Inferior parietal cortex (tissue), 1 donor: ENCODE data around the gene NBDY.
A peak's percentile ranks its signal among the peaks of the same experiment; 100 is the strongest.
"Not testable (repeated sequence)": the region's sequence is repeated elsewhere in the genome, so short reads cannot be mapped to it uniquely, and the experiment has no call there.

Experiments
- DNase-seq: peaks from one replicate; pipeline ENCODE4 v3.0.0-alpha.2; 2016; ENCODE audit errors: extremely low spot score

NBDY gene

DNA sequence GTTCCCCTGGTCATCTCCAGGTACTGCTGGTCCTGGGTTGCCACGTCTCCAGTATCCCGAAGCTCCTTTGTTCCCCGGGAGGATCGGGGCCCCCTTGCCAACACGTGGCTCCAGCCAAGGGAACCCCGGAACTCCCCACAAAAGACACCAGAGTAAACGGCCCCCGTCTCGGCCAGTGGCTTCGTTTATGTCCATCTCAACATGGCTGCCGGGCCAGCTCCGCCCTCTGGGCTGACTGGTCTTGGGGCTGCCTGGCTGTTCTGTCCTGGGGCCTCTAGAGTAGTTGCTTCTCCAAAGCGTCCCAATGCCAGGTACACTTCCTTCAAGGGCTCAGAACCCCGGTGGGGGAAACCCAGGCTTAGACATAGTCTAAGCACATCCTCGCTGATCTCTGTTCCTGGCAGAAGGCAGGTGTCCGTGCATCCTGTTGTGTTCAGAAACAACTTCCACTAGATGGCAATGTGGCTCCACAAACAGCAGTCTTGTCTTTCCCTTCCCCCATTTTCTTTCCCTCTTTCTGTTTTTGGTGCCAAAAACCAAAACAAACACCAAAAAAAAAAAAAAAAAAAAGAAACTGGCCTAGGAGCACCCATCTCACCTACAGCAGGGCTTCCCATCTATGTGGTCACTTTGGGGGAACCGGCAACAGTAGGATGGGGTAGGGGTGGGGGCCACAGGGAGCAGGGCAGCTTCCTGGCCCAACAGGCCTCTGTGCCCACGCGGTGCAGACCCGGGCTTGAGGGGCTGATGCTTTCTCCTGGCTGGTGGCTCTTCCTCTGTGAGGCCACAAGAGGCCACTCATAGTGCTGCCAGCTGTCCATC is 35.3 kb downstream of the NBDY start:
- peak; percentile 84 for DNase-seq

DNA sequence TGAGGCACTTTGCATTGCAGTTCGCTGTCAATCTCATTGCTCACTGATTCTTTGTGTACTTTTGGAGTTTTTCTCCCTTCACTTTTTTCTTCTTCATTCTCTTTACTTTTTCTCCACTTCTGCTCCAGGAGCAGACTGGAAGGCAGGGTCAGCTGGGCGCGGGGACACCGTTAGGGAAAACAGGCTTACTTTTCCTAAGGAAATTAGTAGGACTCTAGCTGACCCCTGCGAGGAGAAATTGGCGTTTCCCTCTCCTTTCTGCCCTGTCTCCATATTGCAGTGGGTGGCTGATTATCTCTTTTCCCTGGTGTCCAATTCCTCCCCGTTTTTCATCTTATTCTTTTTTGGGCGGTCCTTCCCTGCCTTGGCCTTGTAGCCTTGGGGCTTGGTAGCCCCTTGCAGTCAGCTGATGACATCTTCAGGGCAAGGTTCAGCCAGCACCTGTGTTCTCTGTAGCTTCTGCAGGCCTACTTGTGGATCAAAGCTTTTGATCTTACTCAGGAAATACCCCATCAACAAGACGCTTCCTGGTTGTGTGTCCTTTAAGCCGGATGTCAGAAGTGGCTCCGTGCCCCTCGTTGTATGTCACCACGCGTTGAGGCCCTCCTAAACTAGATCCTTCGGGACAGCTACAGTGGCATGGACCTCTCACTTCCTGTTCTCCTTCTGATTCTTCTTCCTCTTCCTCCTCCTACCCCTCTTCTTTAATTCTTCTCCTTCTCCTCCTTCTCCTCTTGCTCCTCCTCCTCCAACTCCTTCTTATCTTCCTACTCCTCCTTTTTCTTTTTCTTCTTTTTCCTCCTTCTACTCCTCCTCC is 36.1 kb downstream of the NBDY start:
- no peak for DNase-seq

DNA sequence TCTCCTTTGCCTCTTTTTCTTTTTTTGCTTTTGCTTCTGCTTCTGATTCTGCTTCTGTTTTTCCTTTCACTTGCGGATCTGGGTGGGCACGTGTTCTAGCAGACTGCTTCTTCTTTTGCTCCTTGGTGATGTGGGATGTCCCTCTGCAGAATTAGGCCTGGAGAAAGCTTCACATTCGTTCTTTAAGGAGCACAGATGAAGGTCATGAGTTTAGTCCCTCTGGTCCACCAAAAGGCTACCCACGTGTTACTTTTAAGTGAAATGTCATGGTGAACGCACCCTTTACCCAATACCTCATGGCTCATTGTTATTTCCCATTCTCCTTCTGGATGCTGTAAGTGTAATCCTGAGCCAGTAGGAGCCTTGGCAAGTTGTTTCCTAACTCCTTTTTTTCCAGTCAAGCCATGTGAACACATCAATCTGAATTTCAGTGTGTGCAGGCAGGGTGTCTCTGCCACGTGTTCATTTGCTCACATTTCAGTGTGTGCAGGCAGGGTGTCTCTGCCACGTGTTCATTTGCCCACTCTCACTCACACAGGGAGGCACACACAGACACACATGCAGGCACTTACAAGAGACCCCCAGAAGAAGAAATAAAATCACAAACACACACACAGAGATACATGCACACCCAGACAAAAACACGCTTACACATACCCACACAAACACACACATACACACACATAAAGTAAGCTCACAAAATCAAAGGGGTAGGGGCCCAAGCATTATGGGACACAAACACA is 36.9 kb downstream of the NBDY start:
- no peak for DNase-seq

DNA sequence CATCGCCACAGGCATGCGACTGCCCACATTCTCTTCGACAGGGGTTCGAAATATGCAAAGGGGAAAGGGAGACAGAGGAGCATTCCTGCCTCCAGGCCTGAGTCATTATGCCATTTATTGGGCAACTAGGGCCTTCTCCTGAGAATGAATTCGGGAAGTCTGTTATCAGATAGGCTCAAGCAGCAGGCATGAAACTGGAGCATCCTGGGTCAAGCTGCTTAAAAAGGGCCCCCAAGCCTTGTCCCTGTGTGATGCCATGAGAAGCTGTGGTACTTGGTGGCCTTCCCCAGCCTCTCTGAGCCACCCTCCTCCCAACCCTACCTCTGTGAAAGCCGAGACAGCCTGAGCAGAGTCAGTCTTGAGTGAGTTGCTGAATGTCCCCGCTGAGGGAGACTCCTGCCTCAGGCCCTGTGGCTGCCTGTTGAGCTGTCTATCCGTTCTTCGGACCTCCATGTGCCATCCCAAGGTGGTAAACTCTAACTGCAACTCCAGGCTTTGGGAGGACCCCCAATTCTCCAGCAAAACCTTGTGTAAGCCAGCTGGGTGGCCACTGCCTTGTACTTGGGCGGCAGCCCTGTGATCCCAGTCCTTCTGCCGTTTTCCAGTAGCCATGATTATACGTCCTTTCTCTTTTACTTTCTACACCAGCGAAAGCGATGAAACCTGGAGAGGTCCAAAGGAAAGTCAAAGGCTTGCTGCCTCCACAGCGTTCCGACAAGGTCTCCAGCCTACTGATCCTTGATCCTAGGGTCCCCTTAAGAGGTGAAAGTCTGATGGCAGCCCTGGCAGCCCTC is 37.7 kb downstream of the NBDY start:
- DNase-seq = no peak

DNA sequence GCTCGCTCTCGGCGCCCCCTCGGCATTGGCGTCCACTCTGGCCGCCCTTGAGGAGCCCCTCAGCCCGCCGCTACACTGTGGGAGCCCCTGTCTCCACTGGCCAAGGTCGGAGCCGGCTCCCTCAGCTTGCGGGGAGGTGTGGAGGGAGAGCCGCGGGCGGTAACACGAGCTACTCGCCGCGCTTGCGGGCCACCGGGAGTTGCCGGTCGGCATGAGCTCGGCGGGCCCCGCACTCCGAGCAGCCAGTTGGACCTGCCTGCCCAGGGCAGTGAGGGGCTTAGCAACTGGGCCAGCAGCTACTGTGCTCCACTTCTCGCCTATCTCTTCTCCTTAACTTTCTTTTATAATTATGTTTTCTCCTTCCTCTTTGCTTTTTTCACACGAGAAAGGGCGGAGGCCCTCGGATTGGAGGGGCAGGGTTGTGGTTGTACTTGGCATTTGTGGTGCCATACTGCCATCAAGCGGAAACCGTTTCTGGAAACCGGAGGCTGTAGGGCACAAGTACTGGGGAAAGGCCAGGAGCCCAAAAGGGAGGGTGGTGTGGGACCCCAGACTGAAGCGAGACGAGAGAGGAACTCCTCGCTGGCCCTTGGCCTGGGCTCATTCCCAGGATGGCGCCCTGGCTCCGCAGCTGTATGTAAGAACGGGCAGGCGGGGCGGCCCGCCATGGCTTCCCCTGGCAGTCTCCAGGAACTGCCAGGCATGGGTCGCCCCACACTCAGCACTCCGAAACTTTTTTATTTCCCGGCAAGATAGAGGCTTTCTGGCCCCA is 38.5 kb downstream of the NBDY start:
- not testable (repeated sequence) for DNase-seq

DNA sequence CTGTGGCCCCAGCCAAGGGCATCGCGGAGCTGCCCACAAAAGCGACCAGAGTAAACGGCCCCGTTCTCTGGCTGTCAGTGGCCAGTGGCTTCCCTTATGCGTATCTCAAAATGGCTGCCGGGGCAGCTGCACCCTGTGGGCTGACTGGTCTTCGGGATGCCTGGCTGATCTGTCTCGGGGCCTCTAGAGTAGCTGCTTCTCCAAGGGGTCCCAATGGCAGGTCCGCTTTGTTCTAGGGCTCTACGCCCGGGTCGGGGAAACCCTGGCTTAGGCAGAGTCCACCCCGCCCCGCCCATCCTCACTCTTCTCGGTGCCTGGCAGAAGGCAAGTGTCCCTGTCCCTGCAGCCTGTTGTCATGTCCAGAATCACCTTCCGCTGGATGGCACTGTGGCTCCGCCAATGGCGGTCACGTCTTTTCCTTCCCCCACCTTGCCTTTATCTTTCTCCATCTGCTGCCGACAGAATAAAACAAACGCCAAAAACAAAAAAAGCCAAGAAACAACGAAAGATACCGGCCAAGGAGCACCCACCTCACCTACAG is 39.1 kb downstream of the NBDY start:
- DNase-seq = not testable (repeated sequence)

DNA sequence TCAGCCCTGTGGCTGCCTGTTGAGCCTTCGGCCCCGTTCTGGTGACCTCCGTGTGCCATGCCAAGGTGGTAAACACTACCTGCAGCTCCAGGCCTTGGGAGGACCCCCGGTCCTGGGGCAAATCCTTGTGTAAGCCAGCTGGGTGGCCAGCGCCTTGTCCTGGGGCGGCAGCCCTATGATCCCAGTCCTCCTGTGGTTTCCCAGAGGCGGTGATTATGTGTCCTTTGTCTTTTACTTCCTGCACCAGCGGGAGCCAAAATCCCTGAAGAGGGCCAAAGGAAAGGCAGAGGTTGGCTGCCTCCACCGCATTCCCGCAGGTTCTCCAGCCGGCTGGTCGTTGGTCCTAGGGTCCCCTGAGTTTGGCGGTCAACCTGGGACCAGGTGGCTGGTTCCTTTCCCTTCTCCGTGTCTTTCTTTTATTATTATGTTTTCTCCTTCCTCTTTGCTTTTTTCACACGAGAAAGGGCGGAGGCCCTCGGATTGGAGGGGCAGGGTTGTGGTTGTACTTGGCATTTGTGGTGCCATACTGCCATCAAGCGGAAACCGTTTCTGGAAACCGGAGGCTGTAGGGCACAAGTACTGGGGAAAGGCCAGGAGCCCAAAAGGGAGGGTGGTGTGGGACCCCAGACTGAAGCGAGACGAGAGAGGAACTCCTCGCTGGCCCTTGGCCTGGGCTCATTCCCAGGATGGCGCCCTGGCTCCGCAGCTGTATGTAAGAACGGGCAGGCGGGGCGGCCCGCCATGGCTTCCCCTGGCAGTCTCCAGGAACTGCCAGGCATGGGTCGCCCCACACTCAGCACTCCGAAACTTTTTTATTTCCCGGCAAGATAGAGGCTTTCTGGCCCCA is 43.9 kb downstream of the NBDY start:
- not testable (repeated sequence) for DNase-seq

DNA sequence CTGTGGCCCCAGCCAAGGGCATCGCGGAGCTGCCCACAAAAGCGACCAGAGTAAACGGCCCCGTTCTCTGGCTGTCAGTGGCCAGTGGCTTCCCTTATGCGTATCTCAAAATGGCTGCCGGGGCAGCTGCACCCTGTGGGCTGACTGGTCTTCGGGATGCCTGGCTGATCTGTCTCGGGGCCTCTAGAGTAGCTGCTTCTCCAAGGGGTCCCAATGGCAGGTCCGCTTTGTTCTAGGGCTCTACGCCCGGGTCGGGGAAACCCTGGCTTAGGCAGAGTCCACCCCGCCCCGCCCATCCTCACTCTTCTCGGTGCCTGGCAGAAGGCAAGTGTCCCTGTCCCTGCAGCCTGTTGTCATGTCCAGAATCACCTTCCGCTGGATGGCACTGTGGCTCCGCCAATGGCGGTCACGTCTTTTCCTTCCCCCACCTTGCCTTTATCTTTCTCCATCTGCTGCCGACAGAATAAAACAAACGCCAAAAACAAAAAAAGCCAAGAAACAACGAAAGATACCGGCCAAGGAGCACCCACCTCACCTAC is 44.5 kb downstream of the NBDY start:
- not testable (repeated sequence) for DNase-seq

DNA sequence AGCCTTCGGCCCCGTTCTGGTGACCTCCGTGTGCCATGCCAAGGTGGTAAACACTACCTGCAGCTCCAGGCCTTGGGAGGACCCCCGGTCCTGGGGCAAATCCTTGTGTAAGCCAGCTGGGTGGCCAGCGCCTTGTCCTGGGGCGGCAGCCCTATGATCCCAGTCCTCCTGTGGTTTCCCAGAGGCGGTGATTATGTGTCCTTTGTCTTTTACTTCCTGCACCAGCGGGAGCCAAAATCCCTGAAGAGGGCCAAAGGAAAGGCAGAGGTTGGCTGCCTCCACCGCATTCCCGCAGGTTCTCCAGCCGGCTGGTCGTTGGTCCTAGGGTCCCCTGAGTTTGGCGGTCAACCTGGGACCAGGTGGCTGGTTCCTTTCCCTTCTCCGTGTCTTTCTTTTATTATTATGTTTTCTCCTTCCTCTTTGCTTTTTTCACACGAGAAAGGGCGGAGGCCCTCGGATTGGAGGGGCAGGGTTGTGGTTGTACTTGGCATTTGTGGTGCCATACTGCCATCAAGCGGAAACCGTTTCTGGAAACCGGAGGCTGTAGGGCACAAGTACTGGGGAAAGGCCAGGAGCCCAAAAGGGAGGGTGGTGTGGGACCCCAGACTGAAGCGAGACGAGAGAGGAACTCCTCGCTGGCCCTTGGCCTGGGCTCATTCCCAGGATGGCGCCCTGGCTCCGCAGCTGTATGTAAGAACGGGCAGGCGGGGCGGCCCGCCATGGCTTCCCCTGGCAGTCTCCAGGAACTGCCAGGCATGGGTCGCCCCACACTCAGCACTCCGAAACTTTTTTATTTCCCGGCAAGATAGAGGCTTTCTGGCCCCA is 49.3 kb downstream of the NBDY start:
- DNase-seq = not testable (repeated sequence)

DNA sequence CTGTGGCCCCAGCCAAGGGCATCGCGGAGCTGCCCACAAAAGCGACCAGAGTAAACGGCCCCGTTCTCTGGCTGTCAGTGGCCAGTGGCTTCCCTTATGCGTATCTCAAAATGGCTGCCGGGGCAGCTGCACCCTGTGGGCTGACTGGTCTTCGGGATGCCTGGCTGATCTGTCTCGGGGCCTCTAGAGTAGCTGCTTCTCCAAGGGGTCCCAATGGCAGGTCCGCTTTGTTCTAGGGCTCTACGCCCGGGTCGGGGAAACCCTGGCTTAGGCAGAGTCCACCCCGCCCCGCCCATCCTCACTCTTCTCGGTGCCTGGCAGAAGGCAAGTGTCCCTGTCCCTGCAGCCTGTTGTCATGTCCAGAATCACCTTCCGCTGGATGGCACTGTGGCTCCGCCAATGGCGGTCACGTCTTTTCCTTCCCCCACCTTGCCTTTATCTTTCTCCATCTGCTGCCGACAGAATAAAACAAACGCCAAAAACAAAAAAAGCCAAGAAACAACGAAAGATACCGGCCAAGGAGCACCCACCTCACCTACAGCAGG is 50.0 kb downstream of the NBDY start:
- not testable (repeated sequence) for DNase-seq

DNA sequence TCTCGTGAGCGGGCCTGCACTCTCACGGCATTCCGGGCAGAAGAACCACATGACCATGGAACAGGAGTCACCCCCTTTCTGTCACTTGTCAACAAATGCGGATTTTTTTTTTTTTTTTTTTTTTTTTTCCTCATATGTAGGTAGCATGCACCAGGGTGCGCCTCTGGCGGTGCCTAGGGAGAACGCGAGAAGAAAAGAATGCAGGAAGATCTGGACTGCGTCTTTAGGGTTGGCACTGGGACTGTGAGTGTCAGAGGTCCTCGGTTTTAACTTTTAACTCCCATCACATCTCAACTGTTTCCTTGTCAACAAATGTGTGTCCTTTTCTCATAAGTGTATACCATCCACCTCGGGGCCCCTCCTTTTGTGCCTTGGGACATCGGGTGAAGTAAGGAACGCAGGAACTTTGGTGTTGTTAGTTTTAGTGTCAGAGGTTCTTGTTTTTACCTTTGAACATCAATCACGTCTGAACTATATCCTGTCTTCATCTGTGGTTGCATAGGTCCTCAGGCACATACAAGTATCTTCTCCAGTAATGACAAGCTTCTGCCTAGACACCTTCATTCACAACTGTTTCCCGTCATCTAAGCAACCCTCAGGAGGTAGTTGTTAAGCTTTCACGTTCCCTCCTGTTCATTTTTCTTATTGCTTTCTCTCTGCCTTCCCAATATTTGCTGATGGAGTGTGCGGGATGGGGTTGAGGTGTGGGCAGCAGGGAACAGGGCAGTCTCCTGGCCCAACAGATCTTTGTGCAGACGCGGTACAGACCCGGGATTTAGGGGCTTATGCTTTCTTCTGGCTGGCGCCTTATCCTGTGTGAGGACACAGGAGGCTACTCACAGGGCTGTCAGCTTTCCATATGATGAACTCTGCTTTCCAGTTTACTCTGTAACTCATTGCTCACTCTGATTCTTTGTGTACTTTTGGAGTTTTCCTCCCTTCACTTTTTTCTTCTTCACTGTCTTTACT is 51.9 kb downstream of the NBDY start:
- DNase-seq = not testable (repeated sequence)

DNA sequence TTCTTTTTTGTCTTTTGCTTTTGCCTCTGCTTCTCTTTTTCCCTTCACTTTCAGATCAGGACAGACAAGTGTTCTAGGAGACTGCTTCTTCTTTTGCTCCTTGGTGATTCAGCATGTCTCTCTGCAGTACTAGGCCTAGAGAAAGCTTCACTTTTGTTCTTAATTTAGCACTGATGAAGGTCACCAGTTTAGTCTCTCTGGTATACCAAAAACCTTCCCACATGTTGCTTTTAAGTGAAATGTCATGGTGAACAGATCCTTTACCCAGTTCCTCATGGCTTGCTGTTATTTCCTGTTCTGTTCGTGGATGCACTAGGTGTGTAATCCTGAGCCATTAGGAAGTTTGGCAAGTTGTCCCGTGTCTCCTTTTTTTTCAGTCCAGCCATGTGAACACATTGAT is 53.3 kb downstream of the NBDY start:
- no peak for DNase-seq

DNA sequence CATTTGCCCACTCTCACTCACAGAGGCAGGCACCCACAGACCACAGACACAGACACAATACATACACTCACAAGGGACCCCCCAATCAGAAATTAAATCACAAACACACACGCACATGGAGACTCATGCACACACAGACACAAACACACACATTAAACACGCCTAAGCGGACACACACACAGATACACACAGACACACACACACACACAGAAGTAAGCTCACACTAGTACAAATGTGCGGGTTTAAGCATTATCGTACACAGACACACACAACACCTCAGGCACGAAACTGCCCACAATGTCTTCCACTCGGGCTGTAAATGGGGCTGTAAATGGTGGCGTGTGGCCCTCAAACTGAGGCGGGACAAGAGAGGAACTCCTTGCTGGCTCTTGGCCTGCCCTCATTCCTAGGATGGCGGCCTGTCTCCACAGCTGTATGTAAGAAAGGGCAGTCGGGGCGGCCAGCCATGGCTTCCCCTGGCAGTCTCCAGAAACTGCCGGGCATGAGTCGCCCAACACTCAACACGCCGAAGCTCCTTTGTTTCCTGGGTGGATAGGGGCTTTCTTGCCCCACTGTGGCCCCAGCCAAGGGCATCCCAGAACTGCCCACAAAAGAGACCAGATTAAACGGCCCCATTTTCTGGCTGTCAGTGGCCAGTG is 53.9 kb downstream of the NBDY start:
- DNase-seq = no peak

DNA sequence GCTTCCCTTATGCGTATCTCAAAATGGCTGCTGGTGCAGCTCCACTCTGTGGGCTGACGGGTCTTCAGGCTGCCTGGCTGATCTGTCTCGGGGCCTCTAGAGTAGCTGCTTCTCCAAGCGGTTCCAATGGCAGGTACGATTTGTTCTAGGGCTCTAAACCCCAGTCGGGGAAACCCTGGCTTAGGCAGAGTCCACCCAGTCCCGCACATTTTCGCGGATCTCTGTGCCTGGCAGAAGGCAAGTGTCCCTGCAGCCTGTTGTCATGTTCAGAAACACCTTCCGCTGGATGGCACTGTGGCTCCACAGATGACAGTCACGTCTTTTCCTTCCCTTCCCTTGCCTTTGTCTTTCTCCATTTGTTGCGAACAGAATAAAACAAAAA is 54.4 kb downstream of the NBDY start:
- peak; percentile 50 for DNase-seq

DNA sequence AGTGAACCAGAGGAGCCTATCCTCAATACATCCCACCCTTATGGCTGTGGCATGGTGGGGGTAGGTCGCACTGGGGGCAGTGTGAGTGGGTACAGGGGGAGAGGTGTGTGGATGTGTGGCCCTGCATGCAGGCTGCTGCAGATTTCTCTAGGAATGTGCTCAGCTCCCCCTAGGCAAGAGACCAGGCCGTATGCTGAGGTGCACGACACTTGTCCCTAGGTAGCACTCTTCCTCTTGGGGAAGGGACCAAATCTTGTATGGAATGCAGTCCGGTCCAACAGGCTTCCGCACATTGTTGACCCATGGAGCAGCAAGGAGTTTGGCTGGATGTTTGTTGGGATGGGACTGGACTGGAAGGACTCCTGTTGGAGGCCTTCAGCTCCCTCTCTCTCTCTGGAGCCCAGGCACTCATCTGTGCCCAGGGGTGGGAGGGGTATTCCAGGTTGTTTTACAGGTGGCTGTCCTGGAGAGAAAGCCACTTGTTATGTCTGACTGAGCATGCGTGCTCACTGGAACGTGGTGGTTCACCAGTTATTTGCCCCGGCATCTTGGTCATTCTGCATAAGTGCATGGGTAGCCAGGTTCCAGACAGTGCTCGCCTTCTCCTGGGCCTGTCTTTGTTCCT is 55.1 kb downstream of the NBDY start:
- DNase-seq = no peak

DNA sequence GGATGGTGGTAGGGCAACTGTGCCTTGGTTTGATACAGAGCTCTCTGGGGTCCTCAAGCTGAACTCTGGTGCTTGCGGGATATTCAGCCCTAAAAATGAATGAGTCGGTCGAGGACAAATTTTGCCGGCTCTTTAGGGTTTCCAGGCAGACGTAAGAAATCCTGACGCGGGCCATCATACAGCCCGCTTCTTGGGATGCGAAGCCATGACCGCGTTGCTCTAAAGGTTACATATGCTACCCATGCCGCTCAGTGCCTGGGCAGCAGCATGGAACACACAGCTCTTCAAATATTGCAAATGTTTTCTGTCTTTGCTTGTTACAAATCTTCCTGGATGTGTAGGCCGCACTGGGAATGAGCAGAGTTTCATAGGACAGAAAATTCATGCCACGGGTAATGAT is 55.6 kb downstream of the NBDY start:
- DNase-seq = no peak
